ENCODE measurements around the gene TMEM165. TPM values are rescaled to one million over a fixed set of nuclear protein-coding genes. Genes with fewer than 3 reads are reported as not detected.

TMEM165 gene
- polyA plus RNA-seq, 3 donors: 77.4 to 96.4 (median 92.8) TPM

- no peak overlapping the region for H3K9ac ChIP-seq (ENCODE audit: insufficient read depth, low read length, poor library complexity, severe bottlenecking)
- intact Hi-C loops (cut with micrococcal nuclease): no loop called here
- no peak for DNase-seq
- no peak overlapping the region for H3K4me2 ChIP-seq (replicated peaks; ENCODE audit: extremely low read depth, low read length, poor library complexity, severe bottlenecking)
- H3K36me3 Mint-ChIP-seq: peaks cover 25 to 32% of the 10 kb centered on the region in 2 donors
- H3K4me1 ChIP-seq (ENCODE audit: control insufficient read depth in 1 of 2, insufficient read depth in 2 of 2, low read length in 2 of 2): no peaks in the 10 kb centered on the region
- no peaks in the 10 kb centered on the region for H3K9me3 Mint-ChIP-seq
- WGBS (ENCODE audit: insufficient coverage): no CpG with 5 or more reads among the region's 2 CpGs
- no peaks in the 10 kb centered on the region for H3K27me3 Mint-ChIP-seq (ENCODE audit: low read depth in 3 of 3)
- no peaks in the 10 kb centered on the region for H3K4me1 Mint-ChIP-seq
- no peak overlapping the region for H2AFZ ChIP-seq (ENCODE audit: insufficient read depth, low read depth, low read length, poor library complexity, severe bottlenecking)
- H3K27me3 ChIP-seq (ENCODE audit: control insufficient read depth in 2 of 2, insufficient read depth in 2 of 2, low read length in 2 of 2): no peaks in the 10 kb centered on the region
- peaks cover 10 to 51% of the 10 kb centered on the region in 2 donors for H3K36me3 ChIP-seq (replicated peaks in 1 of 2; ENCODE audit: control insufficient read depth in 1 of 2, insufficient read depth in 2 of 2, low read length in 2 of 2)
- H3K4me3 Mint-ChIP-seq: no peak overlapping the region
- H4K20me1 ChIP-seq (ENCODE audit: insufficient read depth, low read length): no peaks in the 10 kb centered on the region
- H3K79me2 ChIP-seq (ENCODE audit: insufficient read depth, low read length): no peaks in the 10 kb centered on the region
- H3K27ac ChIP-seq (ENCODE audit: low read depth in 1 of 2, low read length in 2 of 2): no peak overlapping the region
- TF ChIP-seq CTCF (IDR thresholded peaks at IDR 0.05): no peak
- no peak overlapping the region for H3K27ac Mint-ChIP-seq
- no peak overlapping the region for H3K4me3 ChIP-seq (replicated peaks in 1 of 3; ENCODE audit: low read depth in 2 of 3, low read length in 3 of 3)
- H3K9me3 ChIP-seq (replicated peaks in 1 of 2; ENCODE audit: control insufficient read depth in 1 of 2, insufficient read depth in 1 of 2, low read length in 2 of 2): no peaks in the 10 kb centered on the region
Observed at GRCh38 chr4:55458611-55459010, 62.9 kb downstream of the TMEM165 start.

GRCh38 chr4:55466001-55466400 is 70.2 kb downstream of the TMEM165 start:
- 100% methylated on average over 1 of the region's 3 CpGs for WGBS (ENCODE audit: insufficient coverage)
- Histone ChIP-seq H3K79me2 (ENCODE audit: insufficient read depth, low read length) (no peaks in the 10 kb centered on the region), H3K9ac (ENCODE audit: insufficient read depth, low read length, poor library complexity, severe bottlenecking) (no peak overlapping the region), H3K4me3 (replicated peaks in 1 of 3; ENCODE audit: low read depth in 2 of 3, low read length in 3 of 3) (no peak overlapping the region), H3K4me2 (replicated peaks; ENCODE audit: extremely low read depth, low read length, poor library complexity, severe bottlenecking) (no peak overlapping the region), H3K27ac (ENCODE audit: low read depth in 1 of 2, low read length in 2 of 2) (no peak overlapping the region), H2AFZ (ENCODE audit: insufficient read depth, low read depth, low read length, poor library complexity, severe bottlenecking) (no peak overlapping the region), H4K20me1 (ENCODE audit: insufficient read depth, low read length) (no peaks in the 10 kb centered on the region), H3K4me1 (ENCODE audit: control insufficient read depth in 1 of 2, insufficient read depth in 2 of 2, low read length in 2 of 2) (no peaks in the 10 kb centered on the region), H3K27me3 (ENCODE audit: control insufficient read depth in 2 of 2, insufficient read depth in 2 of 2, low read length in 2 of 2) (no peaks in the 10 kb centered on the region), H3K9me3 (replicated peaks in 1 of 2; ENCODE audit: control insufficient read depth in 1 of 2, insufficient read depth in 1 of 2, low read length in 2 of 2) (peaks cover 9 to 19% of the 10 kb centered on the region in 2 donors), H3K36me3 (replicated peaks in 1 of 2; ENCODE audit: control insufficient read depth in 1 of 2, insufficient read depth in 2 of 2, low read length in 2 of 2) (peaks cover 28 to 67% of the 10 kb centered on the region in 2 donors)
- no peak for TF ChIP-seq CTCF (IDR thresholded peaks at IDR 0.05)
- intact Hi-C loops (cut with micrococcal nuclease): no loop called here
- DNase-seq: peak in 1 of 3 donors; percentile 51
- H3K36me3 Mint-ChIP-seq: peaks cover 22 to 38% of the 10 kb centered on the region in 2 donors
- peak overlapping the region in 2 of 7 donors; percentile 31 to 61 for H3K27ac Mint-ChIP-seq
- no peaks in the 10 kb centered on the region for H3K27me3 Mint-ChIP-seq (ENCODE audit: low read depth in 3 of 3)
- peaks cover 8 to 15% (median 10%) of the 10 kb centered on the region in 7 donors for H3K9me3 Mint-ChIP-seq
- no peak overlapping the region for H3K4me3 Mint-ChIP-seq
- H3K4me1 Mint-ChIP-seq: no peaks in the 10 kb centered on the region
